GM21381 (cell line): ENCODE data around the gene CHL1.

Experiments
- ATAC-seq: cut with Tn5 transposase; IDR thresholded peaks from one replicate; pipeline ENCODE4 v1.9.1; 2021; ENCODE audit warnings: mild to moderate bottlenecking, moderate library complexity; ENCODE audit not compliant: unreplicated experiment

CHL1 gene

GRCh38 chr3:196311-197148 lies at the start of gene CHL1:
Gene CHL1, plus strand, starts transcription at chr3:196763. Its CDS starts 123,014 bp downstream, at chr3:319777.
- ATAC-seq = no peak

GRCh38 chr3:151614-152189 lies 44.9 kb upstream of the CHL1 start:
- ATAC-seq = no peak

- no peak for ATAC-seq
These were observed 36.6 kb upstream of the CHL1 start for GRCh38 chr3:159974-160373.

- no peak for ATAC-seq
These were observed 30.5 kb upstream of the CHL1 start for GRCh38 chr3:166071-166470.

- ATAC-seq = no peak
These were observed 29.8 kb upstream of the CHL1 start for GRCh38 chr3:166799-167198.

GRCh38 chr3:173886-174285 lies 22.7 kb upstream of the CHL1 start:
- ATAC-seq = peak; percentile 78

GRCh38 chr3:184976-185375 lies 11.6 kb upstream of the CHL1 start:
- no peak for ATAC-seq

- peak; percentile 74 for ATAC-seq
These were observed 4.2 kb upstream of the CHL1 start for GRCh38 chr3:192215-192929.

- no peak for ATAC-seq
These were observed 2.6 kb upstream of the CHL1 start for GRCh38 chr3:194001-194400.

GRCh38 chr3:194421-194820 lies 2.1 kb upstream of the CHL1 start:
- no peak for ATAC-seq

- no peak for ATAC-seq
These were observed 897 bp upstream of the CHL1 start for GRCh38 chr3:195666-196065.

GRCh38 chr3:197149-197827 lies 725 bp downstream of the CHL1 start:
- ATAC-seq = peak; percentile 17

- peak; percentile 42 for ATAC-seq
These were observed 1.4 kb downstream of the CHL1 start for GRCh38 chr3:197828-198491.

- ATAC-seq = no peak
These were observed 3.3 kb downstream of the CHL1 start for GRCh38 chr3:199835-200234.

GRCh38 chr3:200758-201325 lies 4.3 kb downstream of the CHL1 start:
- no peak for ATAC-seq

GRCh38 chr3:204102-204501 lies 7.5 kb downstream of the CHL1 start:
- ATAC-seq = no peak

GRCh38 chr3:207973-208372 lies 11.4 kb downstream of the CHL1 start:
- no peak for ATAC-seq

- no peak for ATAC-seq
These were observed 14.1 kb downstream of the CHL1 start for GRCh38 chr3:210669-211068.

- peak; percentile 79 for ATAC-seq
These were observed 15.9 kb downstream of the CHL1 start for GRCh38 chr3:212432-212831.

GRCh38 chr3:217099-217813 lies 20.7 kb downstream of the CHL1 start:
- no peak for ATAC-seq
